Measurements from ENCODE around the gene PERM1.
"Not testable (repeated sequence)": the region's sequence is repeated elsewhere in the genome, so short reads cannot be mapped to it uniquely, and the experiment has no call there.

PERM1 gene

GRCh38 chr1:998995-999724, 17.3 kb upstream of the PERM1 start:
- in situ Hi-C loops (cut with MboI; ENCODE audit: low sequenced_read_pairs) = no loop called here

- in situ Hi-C loops (cut with MboI; ENCODE audit: low sequenced_read_pairs) = no loop called here
Observed at GRCh38 chr1:998745-998994, 16.8 kb upstream of the PERM1 start.

GRCh38 chr1:997993-998744, 16.3 kb upstream of the PERM1 start:
- in situ Hi-C loops (cut with MboI; ENCODE audit: low sequenced_read_pairs) = no loop called here

GRCh38 chr1:997713-997992, 15.8 kb upstream of the PERM1 start:
- in situ Hi-C loops (cut with MboI; ENCODE audit: low sequenced_read_pairs) = no loop called here

- in situ Hi-C loops (cut with MboI; ENCODE audit: low sequenced_read_pairs) = no loop called here
Observed at GRCh38 chr1:996851-997712, 15.2 kb upstream of the PERM1 start.

GRCh38 chr1:995665-996633, 14.1 kb upstream of the PERM1 start:
- in situ Hi-C loops (cut with MboI; ENCODE audit: low sequenced_read_pairs) = no loop called here

- in situ Hi-C loops (cut with MboI; ENCODE audit: low sequenced_read_pairs) = not testable (repeated sequence)
Observed at GRCh38 chr1:994546-994945, 12.7 kb upstream of the PERM1 start.

DNA sequence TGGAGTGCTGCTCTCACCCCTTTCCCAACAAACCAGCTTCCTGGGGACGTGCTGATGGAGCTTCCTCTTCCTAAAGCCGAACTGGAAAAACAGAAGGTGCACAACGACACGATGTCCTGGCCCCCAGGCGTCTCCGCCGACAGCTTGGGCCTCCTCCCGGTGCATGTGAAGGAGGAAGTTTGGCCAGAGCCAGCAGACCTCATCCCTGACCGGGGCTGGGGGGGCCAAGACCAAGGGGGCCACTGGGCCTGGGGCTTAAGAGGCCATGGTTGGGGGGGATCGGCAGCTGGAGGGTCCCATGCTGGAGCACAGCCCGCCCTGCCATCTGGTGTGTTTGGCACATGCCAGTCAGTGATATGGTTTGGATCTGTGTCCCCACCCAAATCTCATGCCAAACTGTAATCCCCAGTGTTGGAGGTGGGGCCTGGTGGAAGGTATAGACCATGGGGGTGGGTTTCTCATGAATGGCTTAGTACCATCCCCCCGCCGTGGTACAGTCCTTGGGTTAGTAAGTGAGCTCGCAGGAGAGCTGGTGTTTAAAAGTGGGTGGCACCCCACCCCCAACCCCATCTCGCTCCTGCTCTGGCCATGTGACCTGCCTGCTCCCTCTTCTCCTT, 11.6 kb upstream of the PERM1 start:
- in situ Hi-C loops (cut with MboI; ENCODE audit: low sequenced_read_pairs) = no loop called here

- in situ Hi-C loops (cut with MboI; ENCODE audit: low sequenced_read_pairs) = no loop called here
Observed at GRCh38 chr1:992362-992761, 10.5 kb upstream of the PERM1 start.

GRCh38 chr1:991895-992294, 10.0 kb upstream of the PERM1 start:
- in situ Hi-C loops (cut with MboI; ENCODE audit: low sequenced_read_pairs) = no loop called here

DNA sequence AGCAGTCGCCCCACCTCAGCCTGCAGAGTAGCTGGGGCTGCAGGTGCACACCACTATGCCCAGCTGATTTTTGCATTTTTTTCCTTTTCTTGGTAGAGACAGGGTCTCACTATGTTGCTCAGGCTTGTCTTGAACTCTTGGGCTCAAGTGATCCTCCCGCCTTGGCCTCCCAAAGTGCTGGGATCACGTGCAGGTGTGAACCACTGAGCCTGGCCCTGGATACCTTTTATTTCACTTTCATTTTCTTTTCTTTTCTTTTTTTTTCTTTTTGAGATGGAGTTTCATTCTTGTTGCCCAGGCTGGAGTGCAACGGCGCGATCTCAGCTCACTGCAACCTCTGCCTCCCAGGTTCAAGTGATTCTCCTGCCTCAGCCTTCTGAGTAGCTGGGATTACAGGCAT, 9.4 kb upstream of the PERM1 start:
- in situ Hi-C loops (cut with MboI; ENCODE audit: low sequenced_read_pairs) = not testable (repeated sequence)

DNA sequence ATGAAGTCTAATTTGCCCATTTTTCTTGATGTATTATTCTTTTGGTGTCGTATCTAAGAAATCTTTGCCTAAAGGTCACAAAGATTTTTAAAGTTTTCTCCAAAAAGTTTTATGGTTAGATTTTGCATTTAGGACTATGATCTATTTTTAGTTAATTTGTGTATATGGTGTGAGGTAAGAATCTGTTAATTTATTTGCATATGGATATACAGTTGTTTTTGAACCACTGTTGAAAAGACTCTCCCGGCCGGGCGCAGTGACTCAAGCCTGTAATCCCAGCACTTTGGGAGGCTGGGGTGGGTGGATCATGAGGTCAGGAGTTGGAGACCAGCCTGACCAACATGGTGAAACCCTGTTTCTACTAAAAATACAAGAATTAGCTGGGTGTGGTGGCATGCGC, 6.2 kb upstream of the PERM1 start:
- in situ Hi-C loops (cut with MboI; ENCODE audit: low sequenced_read_pairs) = not testable (repeated sequence)

DNA sequence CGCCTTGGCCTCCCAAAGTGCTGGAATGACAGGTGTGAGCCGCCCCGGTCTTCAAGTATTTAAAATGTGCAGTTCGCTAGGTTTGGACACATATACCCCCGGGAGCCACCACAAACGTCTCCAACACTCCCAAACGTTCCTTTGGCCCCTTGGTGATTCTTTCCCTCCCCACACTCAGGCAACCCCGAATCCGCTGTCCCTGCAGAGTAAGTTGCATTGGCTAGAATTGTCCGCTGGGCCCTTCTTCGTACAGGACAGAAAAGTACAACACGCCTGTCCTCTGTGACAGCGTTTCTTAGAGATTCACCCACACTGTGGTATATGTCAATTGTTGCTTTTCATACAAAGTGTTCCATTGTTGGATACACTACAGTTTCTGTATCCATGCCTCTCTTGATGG, 3.2 kb upstream of the PERM1 start:
- in situ Hi-C loops (cut with MboI; ENCODE audit: low sequenced_read_pairs) = no loop called here

DNA sequence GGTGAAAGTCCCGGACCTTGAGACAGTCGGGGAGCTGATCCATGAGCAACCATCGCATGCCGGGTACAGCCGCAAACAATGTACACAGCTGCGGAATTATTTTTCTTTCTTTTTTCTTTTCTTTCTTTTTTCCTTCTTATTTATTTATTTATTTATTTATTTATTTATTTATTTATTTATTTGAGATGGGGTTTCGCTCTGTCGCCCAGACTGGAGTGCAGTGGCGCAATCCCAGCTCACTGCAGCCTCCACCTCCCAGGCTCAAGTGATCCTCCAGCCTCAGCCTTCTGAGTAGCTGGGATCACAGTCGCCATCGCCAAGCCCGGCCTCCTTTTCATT, 2.6 kb upstream of the PERM1 start:
- in situ Hi-C loops (cut with MboI; ENCODE audit: low sequenced_read_pairs) = no loop called here

GRCh38 chr1:983798-984475, 2.0 kb upstream of the PERM1 start:
- in situ Hi-C loops (cut with MboI; ENCODE audit: low sequenced_read_pairs) = no loop called here

GRCh38 chr1:982765-983436, 1.0 kb upstream of the PERM1 start:
- in situ Hi-C loops (cut with MboI; ENCODE audit: low sequenced_read_pairs) = no loop called here

DNA sequence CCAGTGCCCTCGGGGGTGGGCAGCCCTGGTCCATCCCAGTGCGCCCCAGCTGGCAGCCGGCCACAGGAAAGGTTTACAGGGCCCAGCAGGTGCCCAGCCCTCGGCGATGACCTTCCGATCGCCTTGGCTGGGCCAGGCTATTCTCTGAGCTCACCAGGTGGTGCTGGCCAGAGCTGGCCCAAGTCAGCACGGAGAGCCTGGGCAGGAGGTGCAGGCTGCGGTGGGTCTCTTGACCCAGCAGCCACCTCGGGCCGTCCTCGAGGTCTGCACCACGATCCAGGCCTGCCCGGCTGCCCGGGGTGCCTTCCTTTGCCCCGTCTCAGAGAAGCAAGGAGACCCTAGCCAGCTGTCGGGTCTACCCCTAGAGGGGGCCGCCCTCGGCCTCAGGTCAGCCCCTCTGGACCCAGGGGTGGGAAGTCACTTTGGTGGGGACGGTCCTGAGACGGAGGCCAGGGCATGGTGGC, 370 bp downstream of the PERM1 start:
- in situ Hi-C loops (cut with MboI; ENCODE audit: low sequenced_read_pairs) = no loop called here

DNA sequence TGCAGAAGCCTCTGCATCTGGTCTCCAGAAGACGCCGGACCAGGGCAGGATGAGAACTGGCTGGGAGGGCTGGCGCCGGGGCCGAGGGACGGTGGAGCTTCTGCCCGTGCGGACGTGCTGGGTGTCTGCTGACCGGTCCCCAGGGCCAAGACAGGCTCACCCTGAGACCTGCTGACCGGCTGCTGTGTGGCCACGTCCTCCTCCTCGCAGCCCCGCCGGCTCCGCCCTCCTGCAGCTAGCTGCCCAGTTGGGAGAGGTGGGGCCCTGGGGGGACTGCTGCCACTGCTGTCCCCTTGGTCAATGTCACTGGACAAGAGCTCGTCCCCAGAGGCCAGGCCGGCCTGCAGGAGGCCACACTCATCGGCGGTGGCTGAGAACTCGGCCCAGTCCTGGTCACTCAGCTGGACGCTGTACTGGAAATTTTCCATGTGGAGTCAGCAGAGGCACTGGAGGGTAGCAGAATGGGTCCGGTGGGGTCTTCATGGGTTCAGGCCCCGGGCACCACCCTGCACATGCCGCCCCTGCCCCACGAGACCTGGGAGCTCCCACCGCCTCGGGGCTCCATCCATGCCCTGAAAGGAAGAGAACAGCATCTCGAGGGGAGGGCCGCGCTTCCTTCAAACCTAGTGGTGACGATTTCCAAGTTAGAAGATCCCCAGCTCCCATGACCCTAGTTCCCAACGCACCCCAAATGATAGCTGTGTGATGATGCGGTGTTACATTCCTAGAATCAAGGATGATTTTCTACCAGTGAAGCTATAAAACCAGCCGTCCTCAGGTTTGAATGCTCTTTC, 1.1 kb downstream of the PERM1 start:
- in situ Hi-C loops (cut with MboI; ENCODE audit: low sequenced_read_pairs) = no loop called here

GRCh38 chr1:980137-980571, 1.7 kb downstream of the PERM1 start:
- in situ Hi-C loops (cut with MboI; ENCODE audit: low sequenced_read_pairs) = no loop called here
